ENCODE measurements around the gene RPS5.
"Not testable (repeated sequence)": the region's sequence is repeated elsewhere in the genome, so short reads cannot be mapped to it uniquely, and the experiment has no call there.

The RPS5 gene

GRCh38 chr19:58387338-58388174, 487 bp downstream of the RPS5 start:
- no peak for DNase-seq

- no peak for DNase-seq
Observed at GRCh38 chr19:58388175-58388526, 1.1 kb downstream of the RPS5 start.

- DNase-seq, result no peak
Observed at GRCh38 chr19:58392945-58393724, 6.1 kb downstream of the RPS5 start.

- DNase-seq, result no peak
Observed at GRCh38 chr19:58393725-58394033, 6.6 kb downstream of the RPS5 start.

- DNase-seq, result no peak
Observed at GRCh38 chr19:58394821-58395219, 7.8 kb downstream of the RPS5 start.

DNA sequence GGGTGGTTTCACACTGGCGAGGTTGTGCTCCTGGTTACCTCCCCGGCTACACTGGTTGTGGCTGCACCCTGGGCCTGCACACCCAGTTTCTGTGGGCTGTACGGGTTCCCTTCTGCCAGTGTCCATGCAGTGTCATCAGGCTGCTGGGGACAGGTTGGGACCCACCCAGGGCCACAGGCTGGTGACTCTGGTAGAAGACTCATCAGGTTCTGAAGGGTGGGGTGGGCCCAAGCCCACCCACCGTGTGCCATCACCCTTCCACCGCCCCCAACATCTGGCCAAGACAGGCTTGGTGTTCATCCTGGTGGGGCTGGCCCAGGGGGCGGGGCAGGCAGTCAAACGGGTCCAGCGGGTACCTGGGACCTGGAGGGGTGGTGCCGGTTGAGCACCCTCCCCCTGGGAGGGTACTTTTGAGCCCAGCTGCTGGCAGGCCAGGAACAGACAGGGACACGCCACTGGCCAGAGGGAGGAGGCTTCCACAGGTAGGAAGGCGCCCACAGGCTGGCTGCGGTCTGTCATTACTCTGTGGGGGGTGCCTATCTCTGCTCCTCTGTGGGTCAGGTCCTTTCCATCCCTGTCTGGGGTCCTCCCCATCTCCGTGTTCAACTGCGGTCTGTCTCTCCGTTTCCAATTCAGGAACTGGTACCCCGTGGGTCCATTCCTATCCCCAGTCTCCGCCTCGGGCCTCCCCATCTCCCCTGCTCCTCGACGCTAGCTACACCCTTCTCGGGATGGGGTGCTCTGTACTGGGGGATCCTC, 8.3 kb downstream of the RPS5 start, which contains the start of gene RNF225:
RNF225 (plus strand) TSS at position 437 of the 759 bp plus-strand sequence. CDS start 434 bp downstream, outside the sequence.
- DNase-seq, result no peak

GRCh38 chr19:58395979-58396627, 9.0 kb downstream of the RPS5 start:
- no peak for DNase-seq

- DNase-seq, result no peak
Observed at GRCh38 chr19:58396691-58397532, 9.8 kb downstream of the RPS5 start.

GRCh38 chr19:58397533-58398037, 10.5 kb downstream of the RPS5 start:
- no peak for DNase-seq

DNA sequence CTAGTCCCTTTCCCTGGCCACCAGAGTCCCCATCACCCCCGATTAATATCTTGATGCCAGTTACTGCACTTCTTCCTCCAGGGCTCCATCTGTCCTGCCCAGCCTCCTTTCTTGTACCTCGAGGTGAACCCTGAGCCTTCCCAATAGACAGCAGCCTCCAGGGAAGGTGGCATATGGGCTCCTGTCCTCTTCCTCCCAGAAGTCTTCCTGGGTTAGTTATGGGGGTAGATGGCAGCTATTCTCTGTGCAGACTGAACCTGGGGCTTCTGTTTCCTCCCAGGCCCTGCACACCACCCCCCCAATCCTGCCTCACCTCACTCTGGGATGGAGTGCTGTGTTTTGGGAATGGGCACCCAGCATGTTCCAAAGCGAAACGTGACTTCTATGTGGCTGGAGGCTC, 11.0 kb downstream of the RPS5 start:
- no peak for DNase-seq

DNA sequence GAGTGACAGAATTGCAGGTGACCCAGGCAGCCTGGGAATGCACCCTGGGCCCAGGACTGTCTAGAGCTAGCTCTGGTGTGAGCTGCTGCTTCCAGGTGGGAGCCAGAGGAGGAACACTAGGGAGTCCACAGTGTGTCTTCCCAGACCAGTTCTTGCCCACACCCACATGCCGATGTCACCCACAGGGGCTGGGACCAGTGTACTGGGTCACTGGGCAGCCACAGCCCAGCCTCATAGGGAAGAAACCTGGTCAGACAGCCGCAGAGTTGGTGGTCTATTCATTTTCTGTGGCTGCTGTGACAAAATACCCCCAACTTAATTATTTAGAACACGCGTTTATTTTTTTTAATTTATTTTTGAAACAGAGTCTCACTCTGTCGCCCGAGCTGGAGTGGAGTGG, 11.5 kb downstream of the RPS5 start:
- DNase-seq, result no peak

- no peak for DNase-seq
Observed at GRCh38 chr19:58399903-58400302, 12.8 kb downstream of the RPS5 start.

DNA sequence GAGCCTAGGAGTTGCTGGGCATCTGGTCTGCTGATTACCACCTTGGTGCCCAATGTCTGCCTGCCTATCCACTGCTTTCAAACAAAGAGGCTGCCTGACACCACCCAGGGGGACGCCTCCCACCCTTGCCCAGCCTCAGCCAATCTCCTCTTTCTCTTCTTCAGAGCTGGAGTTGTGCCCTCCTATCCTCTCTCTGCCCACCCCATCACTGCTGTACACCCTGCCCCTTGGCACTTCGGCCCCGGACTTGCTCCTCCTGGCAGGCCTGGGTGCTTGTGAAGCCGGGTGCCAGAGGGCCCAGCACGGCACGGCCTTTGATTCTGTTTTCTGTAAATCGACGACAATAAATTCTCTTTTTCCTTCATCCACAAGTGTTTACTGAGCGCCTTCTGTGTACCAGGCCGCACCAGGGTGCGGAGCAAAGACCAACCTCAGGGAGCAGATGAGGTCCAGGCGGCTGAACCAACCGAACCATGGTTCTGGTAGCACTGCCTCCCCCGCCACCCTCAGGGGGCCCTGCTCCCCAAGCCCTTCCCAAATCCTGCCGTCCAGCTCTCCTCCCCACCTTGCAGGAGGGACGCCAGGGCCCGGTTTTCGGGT, 13.3 kb downstream of the RPS5 start:
- peak; percentile 17 for DNase-seq

GRCh38 chr19:58400916-58401839, 14.1 kb downstream of the RPS5 start:
- DNase-seq, result peak; percentile 97

DNA sequence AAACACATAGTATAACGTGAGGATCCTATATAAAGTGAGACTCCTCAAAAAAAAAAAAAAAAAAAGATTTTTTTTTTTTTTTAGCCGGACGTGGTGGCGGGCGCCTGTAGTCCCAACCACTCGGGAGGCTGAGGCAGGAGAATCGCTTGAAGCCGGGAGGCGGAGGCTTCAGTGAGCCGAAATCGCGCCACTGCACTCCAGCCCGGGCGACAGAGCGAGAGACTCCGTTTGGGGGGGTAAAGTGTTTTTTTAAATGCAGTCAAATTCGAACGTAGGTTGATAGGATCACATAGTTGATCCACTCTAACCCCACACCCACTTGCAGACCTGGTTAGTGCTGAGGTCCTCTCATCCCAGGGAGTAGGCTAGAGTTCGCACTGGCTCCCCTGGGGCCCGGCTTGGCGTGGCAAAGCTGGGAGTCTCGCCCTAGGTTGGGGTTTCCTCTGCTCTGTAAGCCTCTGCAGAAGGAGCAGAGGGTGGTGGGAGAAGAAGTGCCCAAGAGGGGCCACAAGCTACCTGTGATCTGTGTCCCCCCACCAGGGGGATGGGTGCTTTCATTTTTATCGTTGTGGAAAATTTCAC, 14.9 kb downstream of the RPS5 start:
- DNase-seq, result no peak

GRCh38 chr19:58403920-58404478, 16.9 kb downstream of the RPS5 start:
- DNase-seq, result not testable (repeated sequence)

GRCh38 chr19:58406818-58407657, 20.0 kb downstream of the RPS5 start:
- DNase-seq, result no peak

- no peak for DNase-seq
Observed at GRCh38 chr19:58407658-58408151, 20.6 kb downstream of the RPS5 start.
